Measurements from ENCODE around the gene SLC44A2.
A peak's percentile ranks its signal among the peaks of the same experiment; 100 is the strongest.

The SLC44A2 gene

DNA sequence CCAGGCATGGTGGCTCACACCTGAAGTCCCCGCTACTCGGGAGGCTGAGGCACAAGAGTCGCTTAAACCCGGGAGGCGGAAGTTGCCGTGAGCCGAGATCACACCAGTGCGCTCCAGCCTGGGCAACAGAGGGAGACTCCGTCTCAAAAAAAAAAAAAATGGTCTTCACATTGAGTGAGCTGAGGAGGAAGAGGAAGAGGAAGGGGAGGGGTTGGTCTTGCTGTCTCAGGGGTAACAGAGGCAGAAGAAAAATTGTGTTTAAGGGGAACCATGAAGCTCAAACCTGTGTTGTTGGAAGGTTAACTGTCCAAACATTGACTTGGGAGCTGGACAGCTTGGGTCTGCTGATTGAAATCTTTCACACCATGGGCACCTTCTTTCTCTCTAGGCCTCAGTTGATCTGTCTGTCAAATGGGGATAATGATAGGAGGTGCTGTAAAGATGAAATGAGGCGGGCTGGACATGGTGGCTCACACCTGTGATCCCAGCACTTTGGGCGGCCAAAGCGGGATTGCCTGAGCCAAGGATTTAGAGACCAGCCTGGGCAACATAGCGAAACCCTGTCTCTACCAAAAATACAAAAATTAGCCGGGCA, 9.8 kb upstream of the SLC44A2 start:
- no peak for ATAC-seq

DNA sequence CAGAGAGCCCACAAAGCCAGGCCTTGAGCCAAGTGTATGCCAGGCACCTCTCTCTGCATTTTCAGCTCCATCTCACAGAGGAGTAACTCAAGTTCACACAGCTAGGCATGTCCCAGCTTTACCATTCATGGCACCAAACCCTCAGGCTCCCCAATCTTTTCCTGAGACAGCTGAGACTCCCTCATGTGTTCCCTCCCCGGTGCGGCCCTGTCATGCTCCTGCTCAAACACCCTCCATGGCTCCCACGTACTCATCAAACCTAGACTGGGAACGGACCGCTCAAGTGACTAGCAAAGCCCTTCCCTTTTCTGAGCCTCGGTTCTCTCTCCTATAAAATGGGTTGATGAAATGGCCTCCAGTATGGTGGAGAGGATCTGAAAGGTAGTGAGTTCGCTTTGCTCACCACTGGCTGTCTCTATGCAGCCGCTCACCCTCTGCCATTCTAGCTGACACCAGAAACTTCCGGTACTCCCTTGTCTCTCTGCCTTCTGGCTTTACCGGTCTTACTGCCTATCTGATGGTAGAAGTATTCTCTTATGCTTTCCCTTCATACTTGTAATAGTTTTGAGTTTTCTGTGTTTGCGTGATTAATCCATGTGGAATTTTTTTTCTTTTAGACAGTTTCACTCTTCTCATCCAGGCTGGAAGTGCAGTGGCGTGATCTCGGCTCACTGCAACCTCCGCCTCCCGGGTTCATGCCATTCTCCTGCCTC, 7.8 kb upstream of the SLC44A2 start:
- DNase-seq = no peak
- no peak for ATAC-seq

More for the DNA sequence above, 9.8 kb upstream of the SLC44A2 start:
- no peak for DNase-seq

DNA sequence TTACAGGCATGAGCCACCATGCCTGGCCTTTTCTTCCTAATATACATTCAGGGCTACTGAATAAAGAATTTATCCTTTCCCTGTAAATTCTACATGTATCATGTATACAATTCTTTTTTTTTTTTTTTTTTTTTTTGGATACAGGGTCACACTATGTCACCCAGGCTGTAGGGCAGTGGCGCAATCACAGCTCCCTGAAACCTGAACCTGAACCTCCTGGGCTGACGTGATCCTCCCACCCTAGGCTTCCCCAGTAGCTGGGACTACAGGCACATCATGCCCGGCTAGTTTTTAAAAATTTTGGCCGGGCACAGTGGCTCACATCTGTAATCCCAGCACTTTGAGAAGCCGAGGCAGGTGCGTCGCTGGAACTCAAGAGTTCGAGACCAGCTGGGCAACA, 6.5 kb upstream of the SLC44A2 start:
- DNase-seq (no peak), ATAC-seq (no peak)

DNA sequence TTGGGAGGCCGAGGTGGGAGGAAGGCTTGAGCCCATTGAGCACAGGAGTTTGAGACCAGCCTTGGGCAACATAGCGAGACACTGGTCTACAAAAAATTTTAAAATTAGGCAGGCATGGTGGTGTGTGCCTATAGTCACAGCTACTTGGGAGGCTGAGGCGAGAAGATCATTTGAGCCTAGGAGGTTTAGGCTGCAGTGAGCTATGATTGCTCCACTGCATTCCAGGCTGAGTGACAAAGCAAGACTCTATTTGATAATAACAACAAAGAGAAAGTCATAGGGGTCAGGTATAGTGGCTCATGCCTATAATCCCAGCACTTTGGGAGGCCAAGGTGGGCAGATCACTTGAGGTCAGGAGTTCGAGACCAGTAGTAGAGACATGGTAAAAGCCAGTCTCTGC, 4.6 kb upstream of the SLC44A2 start:
- DNase-seq = no peak
- no peak for ATAC-seq

DNA sequence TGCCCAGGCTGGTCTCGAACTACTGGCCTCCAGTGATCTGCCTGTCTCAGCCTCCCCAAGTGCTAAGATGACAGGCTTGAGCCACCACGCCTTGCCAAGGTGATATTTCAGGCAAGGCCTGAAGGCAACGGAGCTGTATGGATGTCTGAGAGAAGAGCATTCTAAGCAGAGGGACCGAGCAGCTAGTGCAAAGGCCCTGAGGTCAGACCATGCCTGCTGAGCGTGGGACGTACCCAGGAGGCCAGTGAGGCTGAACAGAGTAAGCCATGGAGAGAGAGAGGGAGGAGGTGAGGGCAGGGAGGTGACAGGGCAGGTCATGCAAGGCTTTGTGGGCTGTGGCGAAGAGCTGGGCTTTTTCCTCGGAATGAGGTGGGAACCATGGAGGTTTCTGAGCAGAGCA, 3.4 kb upstream of the SLC44A2 start:
- ATAC-seq (no peak), DNase-seq (no peak)

DNA sequence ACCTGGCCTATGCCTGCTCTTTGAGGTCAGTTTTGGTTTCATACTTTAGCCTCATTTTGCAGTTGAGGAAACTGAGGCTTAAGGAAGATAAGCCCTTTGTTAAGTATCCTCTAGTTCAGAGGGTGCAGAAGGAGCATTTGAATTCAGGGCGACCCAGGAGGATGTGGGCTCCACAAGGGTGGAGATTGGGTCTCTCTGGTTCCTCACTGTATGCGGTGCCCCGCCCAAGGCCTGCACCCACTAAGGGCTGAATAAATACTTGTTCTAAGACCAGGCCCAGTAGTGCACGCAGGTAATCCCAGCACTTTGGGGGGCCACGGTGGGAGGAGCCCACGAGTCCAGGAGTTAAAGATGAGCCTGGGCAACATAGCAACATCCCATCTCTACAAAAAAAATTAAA, 768 bp upstream of the SLC44A2 start:
- ATAC-seq (no peak), DNase-seq (no peak)

DNA sequence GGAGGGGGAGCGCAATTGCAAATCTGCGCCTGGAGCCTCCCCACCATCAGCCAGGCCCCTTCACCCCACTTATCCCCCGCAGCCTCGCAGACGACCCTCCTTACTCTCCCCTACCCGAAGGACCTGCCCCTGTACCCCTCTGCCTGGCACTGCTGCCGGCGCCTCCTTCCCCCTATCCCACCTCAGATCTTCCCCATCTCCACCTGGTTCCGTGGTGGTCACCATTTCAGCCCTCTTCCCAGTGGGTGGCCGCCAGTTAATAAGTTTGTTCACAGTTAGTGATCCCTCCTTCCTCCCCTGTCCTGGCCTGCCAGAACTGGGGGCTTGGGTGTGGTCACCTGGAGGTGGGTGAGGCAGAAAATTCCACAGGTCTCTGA, 397 bp downstream of the SLC44A2 start:
- no peak for DNase-seq

DNA sequence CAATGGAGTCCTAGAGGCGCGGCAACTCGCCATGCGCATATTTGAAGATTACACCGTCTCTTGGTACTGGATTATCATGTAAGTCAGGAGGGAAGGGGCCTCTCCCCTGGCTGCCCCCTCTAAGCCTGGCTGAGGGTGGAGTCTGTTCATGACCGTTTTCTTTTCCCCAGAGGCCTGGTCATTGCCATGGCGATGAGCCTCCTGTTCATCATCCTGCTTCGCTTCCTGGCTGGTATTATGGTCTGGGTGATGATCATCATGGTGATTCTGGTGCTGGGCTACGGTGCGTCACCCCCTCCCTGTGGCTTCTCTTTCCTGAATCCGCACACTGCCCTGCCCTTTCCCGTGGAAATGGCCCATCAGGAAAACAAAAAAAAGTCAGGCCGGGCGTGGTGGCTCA, 6.5 kb downstream of the SLC44A2 start:
- no peak for ATAC-seq
- no peak for DNase-seq

More for the DNA sequence above, 397 bp downstream of the SLC44A2 start:
- ATAC-seq = no peak

DNA sequence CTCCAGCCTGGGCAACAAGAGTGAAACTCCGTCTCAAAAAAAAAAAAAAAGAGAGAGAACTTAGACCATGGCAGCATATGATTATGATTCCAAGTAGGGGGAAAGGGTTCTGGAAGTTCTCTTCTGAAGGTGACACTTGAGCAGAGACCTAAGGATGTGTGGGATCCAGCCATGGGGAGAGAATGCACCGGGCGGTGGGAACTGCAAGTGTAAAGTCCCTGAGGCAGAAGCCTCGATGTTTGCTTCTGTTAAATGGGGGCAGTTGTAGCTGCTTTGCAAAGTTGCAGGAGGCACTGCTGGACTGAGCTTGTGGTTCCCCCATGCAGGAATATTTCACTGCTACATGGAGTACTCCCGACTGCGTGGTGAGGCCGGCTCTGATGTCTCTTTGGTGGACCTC, 9.1 kb downstream of the SLC44A2 start:
- no peak for DNase-seq
- no peak for ATAC-seq

DNA sequence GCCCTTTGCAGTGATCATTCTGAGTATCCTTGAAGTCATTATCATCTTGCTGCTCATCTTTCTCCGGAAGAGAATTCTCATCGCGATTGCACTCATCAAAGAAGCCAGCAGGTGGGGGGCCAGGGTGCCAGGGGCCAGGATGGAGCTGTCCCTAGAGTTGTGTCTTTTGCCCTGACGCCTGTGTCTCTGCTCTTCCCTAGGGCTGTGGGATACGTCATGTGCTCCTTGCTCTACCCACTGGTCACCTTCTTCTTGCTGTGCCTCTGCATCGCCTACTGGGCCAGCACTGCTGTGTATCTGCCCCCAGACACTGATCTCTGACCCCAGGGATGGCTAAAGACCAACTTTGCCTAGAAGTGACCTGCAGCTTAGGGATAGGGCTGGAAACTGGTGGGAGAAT, 9.6 kb downstream of the SLC44A2 start:
- DNase-seq = no peak

DNA sequence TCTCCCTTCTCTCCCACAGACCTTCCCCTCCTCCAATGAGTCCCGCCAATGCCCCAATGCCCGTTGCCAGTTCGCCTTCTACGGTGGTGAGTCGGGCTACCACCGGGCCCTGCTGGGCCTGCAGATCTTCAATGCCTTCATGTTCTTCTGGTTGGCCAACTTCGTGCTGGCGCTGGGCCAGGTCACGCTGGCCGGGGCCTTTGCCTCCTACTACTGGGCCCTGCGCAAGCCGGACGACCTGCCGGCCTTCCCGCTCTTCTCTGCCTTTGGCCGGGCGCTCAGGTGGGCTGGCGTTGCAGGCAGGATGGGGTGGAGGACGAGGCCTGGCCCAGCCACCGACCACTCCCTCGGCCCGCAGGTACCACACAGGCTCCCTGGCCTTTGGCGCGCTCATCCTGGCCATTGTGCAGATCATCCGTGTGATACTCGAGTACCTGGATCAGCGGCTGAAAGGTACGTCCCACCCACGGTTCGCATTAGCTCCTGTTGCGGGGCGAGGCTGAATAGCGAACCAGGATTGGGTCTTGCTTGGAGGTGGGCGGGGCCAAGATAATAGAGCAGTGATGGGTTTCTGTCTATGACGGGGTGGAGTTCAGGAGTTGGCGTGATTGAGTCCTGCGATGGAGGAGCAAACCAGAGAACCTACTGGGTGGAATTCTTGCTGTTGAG, 11.1 kb downstream of the SLC44A2 start:
- no peak for DNase-seq
- no peak for ATAC-seq

More for the DNA sequence above, 9.6 kb downstream of the SLC44A2 start:
- no peak for ATAC-seq

DNA sequence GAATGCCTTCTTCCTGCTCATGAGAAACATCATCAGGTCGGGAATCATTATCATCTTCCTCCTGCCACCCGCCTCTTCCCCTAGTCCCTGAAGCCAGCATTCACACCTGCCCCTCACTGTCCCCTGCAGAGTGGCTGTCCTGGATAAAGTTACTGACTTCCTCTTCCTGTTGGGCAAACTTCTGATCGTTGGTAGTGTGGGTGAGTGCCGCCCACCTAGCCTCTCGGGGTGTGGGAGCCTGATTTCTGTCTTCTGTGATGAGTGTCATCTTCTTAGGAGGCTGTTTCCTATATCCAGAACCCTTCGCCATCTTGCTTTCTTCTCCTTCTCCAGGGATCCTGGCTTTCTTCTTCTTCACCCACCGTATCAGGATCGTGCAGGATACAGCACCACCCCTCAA, 12.5 kb downstream of the SLC44A2 start:
- DNase-seq (no peak), ATAC-seq (no peak)

DNA sequence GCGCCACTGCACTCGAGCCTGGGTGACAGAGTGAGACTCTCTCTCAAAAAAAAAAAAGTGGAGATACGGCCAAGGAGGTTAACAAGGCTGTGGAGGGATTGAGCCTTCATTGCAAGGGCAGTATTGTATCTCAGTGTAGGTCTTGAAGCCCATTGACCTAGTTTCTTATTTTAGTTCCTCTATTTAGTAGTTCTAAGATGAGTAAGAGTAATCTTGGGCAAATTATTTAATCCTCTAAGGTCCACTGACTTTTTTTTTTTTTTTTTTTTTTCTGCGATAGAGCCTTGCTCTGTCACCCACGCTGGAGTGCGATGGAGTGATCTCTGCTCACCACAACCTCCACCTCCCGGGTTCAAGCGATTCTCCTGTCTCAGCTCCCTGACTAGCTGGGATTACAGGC, 14.5 kb downstream of the SLC44A2 start:
- ATAC-seq (no peak), DNase-seq (no peak)

DNA sequence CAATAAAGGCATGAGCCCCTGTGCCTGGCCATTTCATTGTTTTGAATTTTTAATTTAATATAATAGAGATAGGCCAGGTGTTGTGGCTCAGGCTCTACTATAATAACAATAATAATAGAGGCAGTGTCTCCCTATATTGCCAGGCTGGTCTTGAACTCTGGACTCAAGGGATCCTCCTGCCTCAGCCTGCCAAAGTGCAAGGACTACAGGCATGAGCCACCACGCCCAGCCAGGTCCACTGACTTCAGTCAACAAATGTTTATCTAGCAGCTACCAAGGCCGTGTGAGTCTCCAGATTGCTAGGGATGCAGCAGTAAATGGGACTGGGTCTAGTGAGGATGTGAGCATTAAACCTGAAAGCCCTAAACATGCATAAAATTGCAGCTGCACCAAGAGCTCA, 15.0 kb downstream of the SLC44A2 start:
- no peak for DNase-seq
- ATAC-seq = no peak

DNA sequence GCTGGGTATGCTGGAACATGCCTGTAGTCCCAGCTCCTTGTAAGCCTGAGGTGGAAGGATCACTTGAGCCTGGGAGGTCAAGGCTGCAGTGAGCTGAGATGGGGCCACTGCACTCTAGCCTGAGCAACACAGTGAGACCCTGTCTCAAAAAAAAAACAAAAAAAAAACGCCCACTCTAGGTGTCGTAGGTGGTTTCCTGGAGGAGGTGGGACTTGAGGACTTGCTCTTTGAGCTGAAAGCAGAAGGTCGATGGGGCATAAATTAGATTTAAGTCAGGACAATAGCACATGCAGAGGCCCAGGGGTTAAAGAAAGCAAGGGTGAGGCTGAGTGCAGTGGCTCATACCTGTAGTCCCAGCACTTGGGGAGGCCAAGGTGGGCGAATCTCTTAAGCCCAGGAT, 15.9 kb downstream of the SLC44A2 start:
- no peak for ATAC-seq
- DNase-seq = no peak

DNA sequence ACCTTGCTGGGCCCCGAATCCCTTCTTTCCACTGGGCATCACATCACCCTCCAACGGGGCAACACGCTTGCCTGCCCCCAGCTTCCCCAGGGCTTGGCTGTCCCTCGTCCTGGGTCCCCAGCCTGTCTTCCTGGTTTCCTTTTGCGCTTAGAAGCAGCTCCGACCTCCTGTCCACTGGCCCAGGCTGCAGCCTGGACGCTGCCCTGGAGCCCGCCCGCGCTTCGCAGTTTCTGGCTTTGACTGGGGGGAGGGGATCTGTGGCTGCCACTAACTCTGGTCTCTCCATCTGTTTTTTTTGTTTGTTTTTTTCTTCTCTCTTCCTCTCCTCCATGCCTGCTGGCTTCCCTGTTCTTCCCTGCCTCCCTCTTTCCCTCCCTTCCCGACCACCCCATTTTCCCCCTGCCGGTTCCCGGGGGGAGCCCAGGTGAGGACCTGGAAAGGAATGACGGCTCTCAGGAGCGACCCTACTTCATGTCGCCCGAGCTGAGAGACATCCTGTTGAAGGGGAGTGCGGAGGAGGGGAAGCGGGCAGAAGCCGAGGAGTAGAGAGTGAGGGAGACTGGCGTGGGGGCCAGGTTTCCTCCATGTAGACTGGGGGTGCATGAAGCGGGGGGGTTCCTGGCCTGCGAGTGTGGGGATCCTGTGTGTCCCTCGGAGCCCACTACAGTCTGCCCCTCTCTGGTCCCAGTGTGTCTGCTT, 17.3 kb downstream of the SLC44A2 start:
- DNase-seq (no peak), ATAC-seq (no peak)

DNA sequence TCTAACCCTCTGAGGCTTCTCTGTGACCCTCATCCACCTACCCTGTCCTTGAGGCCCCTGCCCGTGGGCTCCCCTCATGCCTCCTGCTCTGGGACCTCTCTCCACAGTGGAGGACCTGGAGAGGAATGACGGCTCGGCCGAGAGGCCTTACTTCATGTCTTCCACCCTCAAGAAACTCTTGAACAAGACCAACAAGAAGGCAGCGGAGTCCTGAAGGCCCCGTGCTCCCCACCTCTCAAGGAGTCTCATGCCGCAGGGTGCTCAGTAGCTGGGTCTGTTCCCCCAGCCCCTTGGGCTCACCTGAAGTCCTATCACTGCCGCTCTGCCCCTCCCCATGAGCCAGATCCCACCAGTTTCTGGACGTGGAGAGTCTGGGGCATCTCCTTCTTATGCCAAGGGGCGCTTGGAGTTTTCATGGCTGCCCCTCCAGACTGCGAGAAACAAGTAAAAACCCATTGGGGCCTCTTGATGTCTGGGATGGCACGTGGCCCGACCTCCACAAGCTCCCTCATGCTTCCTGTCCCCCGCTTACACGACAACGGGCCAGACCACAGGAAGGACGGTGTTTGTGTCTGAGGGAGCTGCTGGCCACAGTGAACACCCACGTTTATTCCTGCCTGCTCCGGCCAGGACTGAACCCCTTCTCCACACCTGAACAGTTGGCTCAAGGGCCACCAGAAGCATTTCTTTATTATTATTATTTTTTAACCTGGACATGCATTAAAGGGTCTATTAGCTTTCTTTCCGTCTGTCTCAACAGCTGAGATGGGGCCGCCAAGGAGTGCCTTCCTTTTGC, 18.0 kb downstream of the SLC44A2 start:
- DNase-seq = no peak

DNA sequence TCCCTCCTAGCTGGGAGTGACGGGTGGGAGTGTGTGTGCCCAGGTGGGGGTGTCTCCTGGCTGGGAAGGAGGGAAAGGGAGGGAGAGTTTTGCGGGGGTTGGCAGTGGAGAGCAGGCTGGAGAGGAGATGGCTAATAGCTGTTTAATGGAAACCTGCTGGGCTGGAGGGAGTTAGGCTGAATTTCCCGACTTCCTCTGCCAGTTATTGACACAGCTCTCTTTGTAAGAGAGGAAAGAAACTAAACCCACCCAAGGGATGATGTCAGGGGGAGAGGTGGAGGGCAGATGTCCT, 18.6 kb downstream of the SLC44A2 start:
- ATAC-seq = no peak
- no peak for DNase-seq

More for the DNA sequence above, 18.0 kb downstream of the SLC44A2 start:
- ATAC-seq = no peak

DNA sequence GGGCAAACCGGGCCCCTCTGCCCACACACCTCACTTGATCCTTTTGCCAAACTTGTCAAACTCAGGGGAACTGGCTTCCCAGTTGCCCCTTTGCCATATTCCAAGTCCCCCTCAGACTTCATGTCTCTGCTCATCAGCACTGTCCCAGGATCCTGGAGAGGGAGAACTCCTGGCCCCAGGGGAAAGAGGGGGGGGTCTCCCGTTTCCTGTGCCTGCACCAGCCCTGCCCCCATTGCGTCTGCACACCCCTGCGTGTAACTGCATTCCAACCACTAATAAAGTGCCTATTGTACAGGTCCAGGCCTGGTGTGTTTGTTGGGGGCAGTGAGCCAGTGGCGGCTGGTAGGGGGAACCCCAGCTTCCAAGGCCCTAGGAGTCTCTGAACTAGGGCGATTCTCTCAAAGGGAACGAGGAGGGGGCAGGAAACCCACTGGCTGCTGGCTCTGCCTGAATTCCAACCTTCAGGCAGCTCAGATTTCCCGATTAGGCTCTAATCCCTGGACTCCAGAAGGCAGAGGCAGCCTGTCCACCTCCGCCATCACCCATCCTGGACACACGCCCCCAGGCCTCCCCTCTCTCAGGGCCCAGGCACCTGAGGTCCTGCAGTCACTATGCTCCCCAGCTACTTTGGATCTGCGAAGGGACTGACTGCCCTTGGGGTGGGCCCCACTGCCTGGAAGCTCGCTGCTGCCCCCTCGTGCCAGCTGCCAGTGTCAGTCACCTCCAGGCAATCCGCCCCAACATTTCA, 19.1 kb downstream of the SLC44A2 start:
- peak; percentile 89 for ATAC-seq

DNA sequence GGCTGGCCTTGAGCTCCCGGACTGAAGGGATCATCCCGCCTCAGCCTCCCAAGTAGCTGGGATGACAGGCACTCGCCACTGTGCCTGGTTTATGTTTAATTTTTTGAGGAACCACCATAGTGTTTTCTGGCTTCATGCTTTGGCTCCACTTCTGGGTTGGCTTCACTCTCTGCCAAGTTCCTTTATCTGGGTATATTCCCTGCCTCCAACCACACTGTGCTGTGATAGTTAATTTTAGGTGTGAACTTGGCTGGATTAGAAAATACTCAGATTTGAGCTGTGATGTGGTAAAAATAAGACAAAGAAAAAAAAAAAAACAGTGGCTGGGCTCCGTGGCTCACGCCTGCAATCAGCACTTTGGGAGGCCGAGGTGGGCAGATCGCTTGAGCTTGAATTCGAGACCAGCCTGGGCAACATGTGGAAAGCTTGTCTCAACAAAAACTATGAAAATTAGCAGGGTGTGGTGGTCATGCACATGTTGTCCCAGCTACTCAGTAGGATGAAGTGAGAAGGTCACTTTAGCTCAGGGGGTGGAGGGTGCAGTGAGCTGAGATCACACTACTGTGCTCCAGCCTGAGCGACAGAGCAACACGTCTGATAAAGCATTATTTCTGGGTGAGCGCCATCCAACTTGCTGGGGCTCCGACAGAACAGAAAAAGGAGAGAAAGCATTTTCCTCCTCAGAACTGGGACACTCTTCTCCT, 21.3 kb downstream of the SLC44A2 start:
- ATAC-seq = no peak
- DNase-seq = no peak

More for the DNA sequence above, 19.1 kb downstream of the SLC44A2 start:
- peak; percentile 91 for DNase-seq

DNA sequence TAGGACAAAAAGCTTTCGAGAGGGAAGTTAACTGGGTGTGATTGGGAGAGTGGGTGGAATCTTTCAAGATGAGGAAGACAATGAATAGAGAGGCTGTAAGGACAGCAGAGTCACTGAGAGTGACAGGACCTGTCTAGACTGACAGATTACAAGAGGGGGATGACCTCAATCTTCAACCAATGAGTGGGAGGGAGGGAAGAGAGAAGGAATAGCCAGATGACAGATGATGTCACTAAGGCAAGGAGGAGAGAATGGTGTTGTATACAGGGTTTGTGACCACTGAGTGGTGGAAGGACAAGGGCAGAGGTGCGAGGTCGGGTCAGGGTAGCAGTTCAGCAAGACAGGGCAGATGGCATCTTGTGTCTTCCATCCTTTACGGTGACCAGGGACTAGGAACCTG, 23.0 kb downstream of the SLC44A2 start:
- ATAC-seq (no peak), DNase-seq (no peak)
